GM23248 (cell line): Measurements from ENCODE around the gene B4GALT5.

Experiments used
- EZH2 ChIP-seq: fragments of 200-600 bp; sonication (generic); IDR thresholded peaks from 2 replicates; pipeline ENCODE4 v1.6.1; 2018; ENCODE audit warnings: antibody characterized with exemption, mild to moderate bottlenecking; ENCODE audit not compliant: insufficient read depth, poor library complexity, severe bottlenecking
- EZH2phosphoT487 ChIP-seq: fragments of 200-600 bp; sonication (generic); IDR thresholded peaks from 2 replicates; pipeline ENCODE4 v1.6.1; 2018; ENCODE audit warnings: antibody characterized with exemption, moderate library complexity, mild to moderate bottlenecking, low read depth; ENCODE audit not compliant: insufficient read depth

GRCh38 chr20:49706630-49707091 is 7.0 kb downstream of the B4GALT5 start:
- TF ChIP-seq EZH2 = no peak
- no peak for TF ChIP-seq EZH2phosphoT487
